GM23338 (cell line): ENCODE results near the gene GPR37L1. TPM values are rescaled to one million over a fixed set of nuclear protein-coding genes. Genes with fewer than 3 reads are reported as not detected.

Experiments used
- ATAC-seq: fragments of 200-7000 bp; cut with Tn5 transposase; 3 replicates; pipeline ENCODE4 v1.9.1; 2020
- DNase-seq: peaks from one replicate; pipeline ENCODE4 v3.0.0-alpha.2; 2015; ENCODE audit warnings: low spot score
- H2AFZ ChIP-seq: fragments of 200-600 bp; sonication (generic); 2 replicates; pipeline ENCODE4 v1.8.0; 2016; ENCODE audit warnings: antibody characterized with exemption, mild to moderate bottlenecking, moderate library complexity
- H3F3A ChIP-seq: fragments of 200-600 bp; sonication (generic); replicated peaks from 2 replicates; pipeline ENCODE4 v1.8.0; 2017; ENCODE audit warnings: antibody characterized with exemption, mixed run types, low read depth
- H3K27ac ChIP-seq: fragments of 200-600 bp; sonication (generic); 2 replicates; pipeline ENCODE4 v1.6.1; 2016; ENCODE audit warnings: low read depth
- H3K27me3 ChIP-seq: fragments of 200-600 bp; sonication (generic); 2 replicates; pipeline ENCODE4 v1.8.0; 2016; ENCODE audit warnings: mild to moderate bottlenecking, mixed run types, moderate library complexity; ENCODE audit not compliant: insufficient read depth
- H3K36me3 ChIP-seq: fragments of 200-600 bp; sonication (generic); 2 replicates; pipeline ENCODE4 v1.8.0; 2016; ENCODE audit warnings: mild to moderate bottlenecking; ENCODE audit not compliant: insufficient read depth
- H3K4me1 ChIP-seq: fragments of 200-600 bp; sonication (generic); 2 replicates; pipeline ENCODE4 v1.8.0; 2016; ENCODE audit warnings: mild to moderate bottlenecking, moderate library complexity; ENCODE audit not compliant: insufficient read depth
- H3K4me2 ChIP-seq: fragments of 200-600 bp; sonication (generic); 2 replicates; pipeline ENCODE4 v1.7.1; 2017; ENCODE audit warnings: mixed run types
- H3K4me3 ChIP-seq: fragments of 200-600 bp; sonication (generic); 2 replicates; pipeline ENCODE4 v1.6.1; 2016; ENCODE audit warnings: mixed run types
- H3K79me2 ChIP-seq: fragments of 200-600 bp; sonication (generic); replicated peaks from 2 replicates; pipeline ENCODE4 v1.8.0; 2017; ENCODE audit warnings: mild to moderate bottlenecking; ENCODE audit not compliant: insufficient read depth
- H3K9me2 ChIP-seq: fragments of 200-600 bp; sonication (generic); 2 replicates; pipeline ENCODE4 v1.8.0; 2017; ENCODE audit not compliant: insufficient read depth
- H4K20me1 ChIP-seq: fragments of 200-600 bp; sonication (generic); replicated peaks from 2 replicates; pipeline ENCODE4 v1.8.0; 2017; ENCODE audit warnings: mild to moderate bottlenecking; ENCODE audit not compliant: insufficient read depth
- H3K27ac Mint-ChIP-seq: 2 replicates; pipeline ENCODE4 v1.8.0; 2020; ENCODE audit warnings: inconsistent platforms, mild to moderate bottlenecking, moderate library complexity, mixed read lengths
- H3K27me3 Mint-ChIP-seq: 3 replicates; pipeline ENCODE4 v1.8.0; 2022; ENCODE audit warnings: low read depth, mild to moderate bottlenecking, moderate library complexity, mixed read lengths, inconsistent platforms; ENCODE audit not compliant: insufficient read depth, poor library complexity
- H3K36me3 Mint-ChIP-seq: 3 replicates; pipeline ENCODE4 v1.8.0; 2021; ENCODE audit warnings: low read depth, mild to moderate bottlenecking, inconsistent platforms, moderate library complexity, mixed read lengths
- H3K4me1 Mint-ChIP-seq: 3 replicates; pipeline ENCODE4 v1.8.0; 2020; ENCODE audit warnings: mild to moderate bottlenecking, inconsistent platforms, mixed read lengths
- H3K4me3 Mint-ChIP-seq: 3 replicates; pipeline ENCODE4 v1.8.0; 2021; ENCODE audit warnings: moderate library complexity, mild to moderate bottlenecking, inconsistent platforms, mixed read lengths
- H3K9me3 Mint-ChIP-seq: 3 replicates; pipeline ENCODE4 v1.8.0; 2020; ENCODE audit warnings: moderate library complexity, mild to moderate bottlenecking, inconsistent platforms, mixed read lengths
- CREB1 ChIP-seq: fragments of 250-450 bp; sonication (Bioruptor Pico); IDR thresholded peaks from 2 replicates; pipeline ENCODE4 v1.5.0; 2020; ENCODE audit warnings: low read depth, mild to moderate bottlenecking, moderate library complexity
- CTCF ChIP-seq, 2 experiments: fragments of 200-600 bp in 1 of 2; sonication (generic) in 1 of 2; conservative IDR thresholded peaks; 2 replicates each; pipeline versions ENCODE4 v1.5.1 to v1.6.1; 2016 to 2017; ENCODE audit warnings: antibody characterized with exemption in 2 of 2, low read depth in 2 of 2, mild to moderate bottlenecking in 2 of 2, moderate library complexity in 1 of 2
- EZH2 ChIP-seq: fragments of 200-600 bp; sonication (generic); IDR thresholded peaks from one replicate; pipeline ENCODE4 v1.8.0; 2017; ENCODE audit warnings: antibody characterized with exemption, mild to moderate bottlenecking, low read depth; ENCODE audit not compliant: unreplicated experiment
- EZH2phosphoT487 ChIP-seq: fragments of 200-600 bp; sonication (generic); IDR thresholded peaks from one replicate; pipeline ENCODE4 v1.8.1; 2018; ENCODE audit warnings: antibody characterized with exemption; ENCODE audit not compliant: unreplicated experiment
- JUNB ChIP-seq: IDR thresholded peaks from one replicate; pipeline ENCODE4 v1.6.1; 2016; ENCODE audit warnings: antibody characterized with exemption; ENCODE audit not compliant: unreplicated experiment
- NANOG ChIP-seq: IDR thresholded peaks from 2 replicates; pipeline ENCODE4 v1.6.1; 2016; ENCODE audit warnings: antibody characterized with exemption, borderline replicate concordance
- POLR2AphosphoS5 ChIP-seq: IDR thresholded peaks from 2 replicates; pipeline ENCODE4 v1.6.1; 2016; ENCODE audit warnings: antibody characterized with exemption, low read depth
- REST ChIP-seq: IDR thresholded peaks from one replicate; pipeline ENCODE4 v1.6.1; 2018; ENCODE audit warnings: antibody characterized with exemption; ENCODE audit not compliant: unreplicated experiment
- STAT1 ChIP-seq: IDR thresholded peaks from one replicate; pipeline ENCODE4 v1.6.1; 2016; ENCODE audit warnings: antibody characterized with exemption; ENCODE audit not compliant: unreplicated experiment
- ZNF331 ChIP-seq: fragments of 250-450 bp; sonication (Bioruptor Pico); IDR thresholded peaks from 2 replicates; pipeline ENCODE4 v1.5.0; 2020; ENCODE audit warnings: low read depth, mild to moderate bottlenecking, moderate library complexity
- ZNF462 ChIP-seq: fragments of 250-450 bp; sonication (Bioruptor Pico); IDR thresholded peaks from 2 replicates; pipeline ENCODE4 v1.5.0; 2020; ENCODE audit warnings: mild to moderate bottlenecking, moderate library complexity
- polyA plus RNA-seq: library from polyadenylated mRNA; unstranded; fragments of >200 nt; fragmentation: Nextera tagmentation; extraction: Ambion mirVana; gene quantifications from 2 replicates; pipeline ENCODE4 v1.2.1, GENCODE V29; 2016
- total RNA-seq: library from RNA; depleted of rRNA; stranded (reverse); fragments of >200 nt; shearing (Covaris generic); gene quantifications from 2 replicates; pipeline ENCODE4 v1.2.3, GENCODE V29; 2014

The GPR37L1 gene
- total and polyA plus RNA-seq, 2 experiments from 2014 or later = 0.08 to 0.21 TPM

- TF ChIP-seq ZNF462 (CRISPR knock-in tag) = no peak
- TF ChIP-seq STAT1 = no peak
These were observed 27.9 kb downstream of the GPR37L1 start (continued) for GRCh38 chr1:202150602-202151001.

GRCh38 chr1:202151045-202151444, 28.3 kb downstream of the GPR37L1 start:
- Histone ChIP-seq H3K36me3 (no peaks in the 10 kb centered on the region), H3K9me2 (no peaks in the 10 kb centered on the region), H4K20me1 (no peaks in the 10 kb centered on the region), H3K27me3 (no peaks in the 10 kb centered on the region), H3K4me2 (no peak overlapping the region), H3F3A (0 out of 2 replicates have a peak, but pooled peaks cover 3% of the 10 kb centered on the region), H3K27ac (no peak overlapping the region), H3K4me1 (no peaks in the 10 kb centered on the region), H3K4me3 (no peak overlapping the region), H2AFZ (no peak overlapping the region), H3K79me2 (no peaks in the 10 kb centered on the region)
- Mint-ChIP-seq H3K9me3 (no peaks in the 10 kb centered on the region; the same call in 2 of the 3 replicates), H3K27ac (no peak overlapping the region; the same call in 1 of the 2 replicates), H3K27me3 (peaks cover 3% of the 10 kb centered on the region), H3K4me3 (no peak overlapping the region; the same call in 2 of the 3 replicates), H3K36me3 (no peaks in the 10 kb centered on the region), H3K4me1 (peaks cover 11% of the 10 kb centered on the region)
- no peak for DNase-seq
- TF ChIP-seq JUNB = no peak
- no peak for TF ChIP-seq EZH2
- TF ChIP-seq POLR2AphosphoS5 = no peak
- TF ChIP-seq REST = no peak
- TF ChIP-seq CTCF (conservative IDR thresholded peaks at IDR 0.05; ENCODE audit: low read depth in 2 of 2) = no peak
- no peak for TF ChIP-seq CREB1 (CRISPR knock-in tag)
- TF ChIP-seq ZNF331 = no peak
- no peak for TF ChIP-seq STAT1
- no peak for TF ChIP-seq EZH2phosphoT487
- TF ChIP-seq NANOG = no peak
- no peak for ATAC-seq
